ENCODE results near the gene CAMSAP2.

- TF ChIP-seq, protein P1, sequence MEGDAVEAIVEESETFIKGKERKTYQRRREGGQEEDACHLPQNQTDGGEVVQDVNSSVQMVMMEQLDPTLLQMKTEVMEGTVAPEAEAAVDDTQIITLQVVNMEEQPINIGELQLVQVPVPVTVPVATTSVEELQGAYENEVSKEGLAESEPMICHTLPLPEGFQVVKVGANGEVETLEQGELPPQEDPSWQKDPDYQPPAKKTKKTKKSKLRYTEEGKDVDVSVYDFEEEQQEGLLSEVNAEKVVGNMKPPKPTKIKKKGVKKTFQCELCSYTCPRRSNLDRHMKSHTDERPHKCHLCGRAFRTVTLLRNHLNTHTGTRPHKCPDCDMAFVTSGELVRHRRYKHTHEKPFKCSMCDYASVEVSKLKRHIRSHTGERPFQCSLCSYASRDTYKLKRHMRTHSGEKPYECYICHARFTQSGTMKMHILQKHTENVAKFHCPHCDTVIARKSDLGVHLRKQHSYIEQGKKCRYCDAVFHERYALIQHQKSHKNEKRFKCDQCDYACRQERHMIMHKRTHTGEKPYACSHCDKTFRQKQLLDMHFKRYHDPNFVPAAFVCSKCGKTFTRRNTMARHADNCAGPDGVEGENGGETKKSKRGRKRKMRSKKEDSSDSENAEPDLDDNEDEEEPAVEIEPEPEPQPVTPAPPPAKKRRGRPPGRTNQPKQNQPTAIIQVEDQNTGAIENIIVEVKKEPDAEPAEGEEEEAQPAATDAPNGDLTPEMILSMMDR (IDR thresholded peaks at IDR 0.05): no peak
- TF ChIP-seq EZH2 (IDR thresholded peaks at IDR 0.05): no peak
- TF ChIP-seq EZH2phosphoT487 (IDR thresholded peaks at IDR 0.05): no peak
Observed at GRCh38 chr1:200774311-200774710, 35.6 kb downstream of the CAMSAP2 start.

Data from neural progenitor cell (in vitro differentiated cells).